K562 treated with DMSO at 1 percent for 48 hours (cell line): Measurements from ENCODE around the gene CIB2. TPM values are rescaled to one million over a fixed set of nuclear protein-coding genes. Genes with fewer than 3 reads are reported as not detected.

ENCODE experiments used
- total RNA-seq: library from RNA; unstranded; fragments of 300-600 nt; gene quantifications from 2 replicates; pipeline ENCODE4 v1.2.3, GENCODE V29; 2022; ENCODE audit warnings: low replicate concordance; ENCODE audit errors: extremely low read depth

Gene CIB2
- not detected in 2 replicates for total RNA-seq

GRCh38 chr15:78131295-78132061 is at the start of gene CIB2:
TSS of gene CIB2 (minus strand) at chr15:78131445. CDS start at chr15:78131215, 230 bp downstream.

GRCh38 chr15:78149068-78149804 is 18.0 kb upstream of the CIB2 start, which contains the start of gene IDH3A:
TSS of gene IDH3A (plus strand) at chr15:78149362. CDS start at chr15:78149404, 42 bp downstream.

GRCh38 chr15:78092261-78093041 is 38.8 kb downstream of the CIB2 start, which contains the start of gene SH2D7:
TSS of gene SH2D7 (plus strand) at chr15:78092561. CDS start at chr15:78092585, 24 bp downstream.

GRCh38 chr15:78077053-78077870 is 54.0 kb downstream of the CIB2 start, which contains the start of gene TBC1D2B:
TSS of gene TBC1D2B (minus strand) at chr15:78077711. CDS start at chr15:78077652, 59 bp downstream.

Other genes with a start within 250 kb of the CIB2 start
- gene TBC1D2B, start 53.7 kb downstream of the CIB2 start, total RNA-seq = not detected in 2 replicates
- not detected in 2 replicates for gene SH2D7, start 38.9 kb downstream of the CIB2 start, total RNA-seq
- not detected in 2 replicates for gene IDH3A, start 17.9 kb upstream of the CIB2 start, total RNA-seq
- gene ACSBG1, start 103.1 kb upstream of the CIB2 start, total RNA-seq = not detected in 2 replicates
- not detected in 2 replicates for gene DNAJA4, start 133.1 kb upstream of the CIB2 start, total RNA-seq
- gene SKIC8, start 168.2 kb upstream of the CIB2 start, total RNA-seq = not detected in 2 replicates
- gene CRABP1, start 208.9 kb upstream of the CIB2 start, total RNA-seq = not detected in 2 replicates